GM13976 (cell line): Measurements from ENCODE around the gene TXK.

ENCODE experiments used
- DNase-seq: peaks from one replicate; pipeline ENCODE4 v3.0.0; 2012; ENCODE audit warnings: low spot score
- in situ Hi-C: fragments of 300-500 bp; cut with MboI; formaldehyde crosslinking; loops from one replicate; pipeline ENCODE4 v1.12.0; 2022; ENCODE audit warnings: low sequenced_read_pairs, mixed read lengths, inconsistent platforms; ENCODE audit not compliant: unreplicated experiment
- TF ChIP-seq, protein P1 (sequence below): IDR thresholded peaks from 2 replicates; pipeline ENCODE4 v1.5.1; 2012; ENCODE audit warnings: borderline replicate concordance, mild to moderate bottlenecking; ENCODE audit not compliant: insufficient read depth; ENCODE audit errors: extremely low read depth, missing control alignments, control extremely low read depth

Gene TXK

DNA sequence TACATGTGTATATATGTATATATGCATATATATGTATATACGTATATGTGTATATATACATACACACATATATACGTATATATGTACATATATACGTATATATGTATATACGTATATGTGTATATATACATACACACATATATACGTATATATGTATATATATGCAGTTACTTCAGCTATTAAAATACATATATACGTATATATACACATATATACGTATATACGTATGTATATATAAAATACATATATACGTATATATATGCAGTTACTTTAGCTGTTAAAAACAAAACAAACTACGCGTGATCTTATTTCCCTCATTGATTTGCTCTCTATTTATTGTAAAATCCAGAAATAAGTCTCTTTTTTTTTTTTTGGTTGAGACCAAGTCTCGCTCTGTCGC lies 13.9 kb downstream of the TXK start:
- no peak for DNase-seq
- in situ Hi-C loops: loop anchor here (25.0 kb wide), 1 partner anchor 842 kb away; no protein-coding TSS in a partner anchor
- TF ChIP-seq, protein P1, sequence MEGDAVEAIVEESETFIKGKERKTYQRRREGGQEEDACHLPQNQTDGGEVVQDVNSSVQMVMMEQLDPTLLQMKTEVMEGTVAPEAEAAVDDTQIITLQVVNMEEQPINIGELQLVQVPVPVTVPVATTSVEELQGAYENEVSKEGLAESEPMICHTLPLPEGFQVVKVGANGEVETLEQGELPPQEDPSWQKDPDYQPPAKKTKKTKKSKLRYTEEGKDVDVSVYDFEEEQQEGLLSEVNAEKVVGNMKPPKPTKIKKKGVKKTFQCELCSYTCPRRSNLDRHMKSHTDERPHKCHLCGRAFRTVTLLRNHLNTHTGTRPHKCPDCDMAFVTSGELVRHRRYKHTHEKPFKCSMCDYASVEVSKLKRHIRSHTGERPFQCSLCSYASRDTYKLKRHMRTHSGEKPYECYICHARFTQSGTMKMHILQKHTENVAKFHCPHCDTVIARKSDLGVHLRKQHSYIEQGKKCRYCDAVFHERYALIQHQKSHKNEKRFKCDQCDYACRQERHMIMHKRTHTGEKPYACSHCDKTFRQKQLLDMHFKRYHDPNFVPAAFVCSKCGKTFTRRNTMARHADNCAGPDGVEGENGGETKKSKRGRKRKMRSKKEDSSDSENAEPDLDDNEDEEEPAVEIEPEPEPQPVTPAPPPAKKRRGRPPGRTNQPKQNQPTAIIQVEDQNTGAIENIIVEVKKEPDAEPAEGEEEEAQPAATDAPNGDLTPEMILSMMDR: no peak

DNA sequence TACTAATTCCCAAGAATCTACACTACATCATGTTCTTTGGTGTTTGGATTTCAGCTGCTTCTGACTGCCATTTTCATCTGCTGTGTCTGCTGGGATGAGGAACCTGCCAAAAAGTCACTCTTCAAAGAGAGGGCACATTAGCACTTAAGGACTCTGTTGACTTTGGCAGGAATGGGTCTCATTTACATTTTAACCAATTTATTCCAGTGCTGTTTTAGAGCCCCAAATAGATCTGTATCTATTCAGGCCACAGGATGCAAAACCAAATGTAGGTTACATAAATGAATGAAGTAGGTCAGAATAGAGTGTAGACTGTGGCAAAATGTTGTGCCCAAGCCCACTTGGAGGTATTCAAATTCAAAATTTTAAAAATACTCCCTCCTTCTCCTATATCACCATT lies 14.4 kb downstream of the TXK start:
- DNase-seq: no peak
- TF ChIP-seq, protein P1: no peak
- in situ Hi-C loops: loop anchor here (25.0 kb wide), 1 partner anchor 843 kb away; no protein-coding TSS in a partner anchor

DNA sequence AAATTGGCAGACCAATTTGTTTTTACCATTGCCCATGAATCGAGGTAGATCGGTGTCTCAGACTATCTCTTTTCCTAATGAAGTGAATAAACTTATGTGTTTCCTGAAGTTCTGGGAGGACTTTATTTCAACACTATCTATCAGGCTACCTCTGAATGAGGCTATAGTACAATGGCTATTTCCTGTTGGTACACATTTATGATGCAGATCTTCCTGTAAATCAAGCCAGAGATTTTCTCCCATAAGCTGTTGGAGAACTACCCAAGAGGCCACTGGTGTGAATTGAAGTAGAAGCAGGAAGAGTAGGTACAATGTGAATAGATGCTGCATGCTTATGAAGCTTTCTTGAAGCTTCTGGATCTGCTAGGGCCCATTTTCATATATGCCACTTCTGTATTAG lies 16.0 kb downstream of the TXK start:
- TF ChIP-seq, protein P1: no peak
- in situ Hi-C loops: loop anchor here (25.0 kb wide), 1 partner anchor 844 kb away; no protein-coding TSS in a partner anchor
- DNase-seq: no peak

DNA sequence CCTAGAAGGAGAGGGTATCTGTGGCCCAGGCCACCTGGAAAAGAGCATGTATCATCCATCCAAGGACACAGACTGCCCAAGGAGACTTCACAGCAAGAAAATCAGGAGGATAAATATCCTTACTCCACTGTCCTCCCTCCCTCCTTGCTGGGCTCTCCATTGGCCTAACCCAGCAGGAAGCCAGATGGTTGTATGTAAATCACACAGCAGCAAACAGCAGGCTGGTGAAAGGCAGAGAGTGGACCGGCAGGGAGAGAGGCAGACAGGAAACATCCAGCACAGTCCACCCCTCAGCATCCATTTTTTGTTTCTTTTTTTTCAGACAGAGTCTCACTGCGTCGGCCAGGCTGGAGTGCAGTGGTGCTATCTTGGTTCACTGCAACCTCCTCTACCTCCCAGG lies 17.5 kb downstream of the TXK start:
- DNase-seq: no peak
- in situ Hi-C loops: loop anchor here (25.0 kb wide), 1 partner anchor 846 kb away; no protein-coding TSS in a partner anchor
- TF ChIP-seq, protein P1: no peak

DNA sequence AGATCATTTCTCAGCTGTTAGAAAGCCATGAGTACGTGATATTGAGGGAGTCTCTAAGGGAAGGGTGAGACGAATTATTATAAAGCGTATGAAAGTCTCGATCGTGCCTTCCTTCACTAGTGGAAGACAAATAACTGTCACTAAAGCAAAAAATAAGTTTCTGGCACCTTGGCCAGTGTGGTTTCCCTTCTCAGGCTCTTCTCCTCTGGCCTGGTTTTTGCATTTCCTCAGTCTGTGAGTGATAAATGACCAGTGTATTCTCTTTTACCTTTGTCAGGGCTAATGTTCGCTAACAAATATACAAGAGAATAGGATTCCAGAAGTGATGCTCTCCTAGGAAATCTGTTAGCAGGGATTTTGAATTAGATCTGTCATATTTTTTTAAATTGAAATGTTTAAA lies 19.6 kb downstream of the TXK start:
- DNase-seq: no peak
- in situ Hi-C loops: loop anchor here (25.0 kb wide), 1 partner anchor 848 kb away; no protein-coding TSS in a partner anchor
- TF ChIP-seq, protein P1: no peak

DNA sequence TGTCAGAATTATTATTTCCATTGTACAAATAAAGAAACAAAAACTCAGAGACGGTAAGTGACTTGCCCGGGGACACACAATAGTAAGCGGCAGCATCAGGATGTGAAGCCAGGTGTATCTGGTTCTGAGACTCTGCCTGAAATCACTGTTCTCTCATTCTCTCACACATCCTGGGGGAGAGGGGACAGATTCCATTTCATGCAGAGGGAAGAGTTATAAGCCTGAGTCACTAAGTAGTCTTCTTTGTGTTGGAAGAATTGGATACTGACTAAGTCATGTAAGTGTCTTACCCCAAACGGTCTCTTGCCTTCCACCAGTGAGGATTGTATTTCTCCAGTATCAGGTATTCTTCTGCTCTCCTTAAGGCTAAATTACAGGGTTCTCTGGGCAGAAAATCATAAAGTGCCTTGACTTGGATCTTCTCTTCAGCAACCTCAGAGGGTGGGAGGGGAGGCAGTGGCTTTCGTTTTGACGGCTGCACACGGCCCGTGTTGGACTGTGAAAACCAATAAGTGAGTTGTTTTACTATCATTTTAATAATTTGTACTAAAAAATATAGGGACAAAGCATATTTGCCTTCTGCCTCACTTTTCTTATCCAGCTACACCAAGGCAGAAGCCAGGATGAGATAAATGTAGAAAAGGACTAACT lies 21.9 kb downstream of the TXK start:
- TF ChIP-seq, protein P1: no peak
- no peak for DNase-seq
- in situ Hi-C loops: loop anchor here (25.0 kb wide), 1 partner anchor 850 kb away; no protein-coding TSS in a partner anchor
